Measurements from ENCODE around the gene ADGRV1. TPM values are rescaled to one million over a fixed set of nuclear protein-coding genes. Genes with fewer than 3 reads are reported as not detected.
"Not testable (repeated sequence)": the region's sequence is repeated elsewhere in the genome, so short reads cannot be mapped to it uniquely, and the experiment has no call there.

Gene ADGRV1
- polyA plus RNA-seq, 1 donor from 2014 or later: 3.7 TPM

DNA sequence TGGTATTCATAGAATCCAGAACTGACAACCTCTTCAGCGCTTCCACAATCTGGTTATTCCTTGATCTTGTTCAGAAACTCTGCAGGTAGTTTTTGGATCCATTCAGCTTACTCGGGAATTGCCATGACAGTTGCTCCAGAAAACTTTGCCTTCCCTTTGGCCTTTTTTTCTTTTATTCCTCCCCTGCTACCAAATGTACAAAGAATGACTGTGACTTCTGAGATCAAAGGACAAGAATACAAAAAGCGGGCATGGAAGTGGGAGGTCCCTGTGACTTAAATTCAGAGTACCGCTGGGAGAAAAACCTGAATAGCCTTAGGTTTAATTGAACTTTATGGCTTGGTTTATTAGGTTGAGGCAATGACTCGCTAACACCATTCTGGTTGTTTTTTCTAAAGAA is 59.5 kb downstream of the ADGRV1 start:
- H2AFZ ChIP-seq (ENCODE audit: low read depth, low read length): no peak overlapping the region
- no peaks in the 10 kb centered on the region for H3K9me2 ChIP-seq (ENCODE audit: insufficient read depth, low read length)
- no peaks in the 10 kb centered on the region for H3F3A ChIP-seq (ENCODE audit: insufficient read depth, low read length, poor library complexity, severe bottlenecking)
- no peaks in the 10 kb centered on the region for H3K27me3 ChIP-seq (ENCODE audit: insufficient read depth, low read depth, low read length)
- H3K9me3 ChIP-seq (ENCODE audit: low read length): no peaks in the 10 kb centered on the region
- H3K27ac ChIP-seq (ENCODE audit: low read length): no peak overlapping the region
- H3K4me3 ChIP-seq (ENCODE audit: low read length): no peak overlapping the region
- no peak overlapping the region for H3K4me2 ChIP-seq (ENCODE audit: low read length)
- H3K79me2 ChIP-seq (replicated peaks; ENCODE audit: insufficient read depth, low read length): no peaks in the 10 kb centered on the region
- no peak for TF ChIP-seq EP300 (conservative IDR thresholded peaks at IDR 0.05; ENCODE audit: poor library complexity, severe bottlenecking)
- TF ChIP-seq, protein P1, sequence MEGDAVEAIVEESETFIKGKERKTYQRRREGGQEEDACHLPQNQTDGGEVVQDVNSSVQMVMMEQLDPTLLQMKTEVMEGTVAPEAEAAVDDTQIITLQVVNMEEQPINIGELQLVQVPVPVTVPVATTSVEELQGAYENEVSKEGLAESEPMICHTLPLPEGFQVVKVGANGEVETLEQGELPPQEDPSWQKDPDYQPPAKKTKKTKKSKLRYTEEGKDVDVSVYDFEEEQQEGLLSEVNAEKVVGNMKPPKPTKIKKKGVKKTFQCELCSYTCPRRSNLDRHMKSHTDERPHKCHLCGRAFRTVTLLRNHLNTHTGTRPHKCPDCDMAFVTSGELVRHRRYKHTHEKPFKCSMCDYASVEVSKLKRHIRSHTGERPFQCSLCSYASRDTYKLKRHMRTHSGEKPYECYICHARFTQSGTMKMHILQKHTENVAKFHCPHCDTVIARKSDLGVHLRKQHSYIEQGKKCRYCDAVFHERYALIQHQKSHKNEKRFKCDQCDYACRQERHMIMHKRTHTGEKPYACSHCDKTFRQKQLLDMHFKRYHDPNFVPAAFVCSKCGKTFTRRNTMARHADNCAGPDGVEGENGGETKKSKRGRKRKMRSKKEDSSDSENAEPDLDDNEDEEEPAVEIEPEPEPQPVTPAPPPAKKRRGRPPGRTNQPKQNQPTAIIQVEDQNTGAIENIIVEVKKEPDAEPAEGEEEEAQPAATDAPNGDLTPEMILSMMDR (IDR thresholded peaks at IDR 0.05; ENCODE audit: poor library complexity, severe bottlenecking): no peak
- no peak for TF ChIP-seq POLR2AphosphoS5 (IDR thresholded peaks at IDR 0.05)
- no peak for TF ChIP-seq TAF1 (IDR thresholded peaks at IDR 0.05; ENCODE audit: low read depth)
- no peaks in the 10 kb centered on the region for H3K36me3 ChIP-seq (ENCODE audit: insufficient read depth, low read length)
- H3K9ac ChIP-seq (ENCODE audit: low read length): no peak overlapping the region
- H4K20me1 ChIP-seq (ENCODE audit: insufficient read depth): no peaks in the 10 kb centered on the region

DNA sequence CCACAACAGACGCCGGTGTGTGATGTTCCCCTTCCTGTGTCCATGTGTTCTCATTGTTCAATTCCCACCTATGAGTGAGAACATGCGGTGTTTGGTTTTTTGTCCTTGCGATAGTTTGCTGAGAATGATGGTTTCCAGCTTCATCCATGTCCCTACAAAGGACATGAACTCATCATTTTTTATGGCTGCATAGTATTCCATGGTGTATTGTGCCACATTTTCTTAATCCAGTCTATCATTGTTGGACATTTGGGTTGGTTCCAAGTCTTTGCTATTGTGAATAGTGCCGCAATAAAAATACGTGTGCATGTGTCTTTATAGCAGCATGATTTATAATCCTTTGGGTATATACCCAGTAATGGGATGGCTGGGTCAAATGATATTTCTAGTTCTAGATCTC is 61.2 kb downstream of the ADGRV1 start:
- not testable (repeated sequence) for H3K4me2 ChIP-seq (ENCODE audit: low read length); H3K36me3 ChIP-seq (ENCODE audit: insufficient read depth, low read length); H2AFZ ChIP-seq (ENCODE audit: low read depth, low read length); H3K79me2 ChIP-seq (replicated peaks; ENCODE audit: insufficient read depth, low read length); H3K27me3 ChIP-seq (ENCODE audit: insufficient read depth, low read depth, low read length); H3K9me3 ChIP-seq (ENCODE audit: low read length); H3K4me3 ChIP-seq (ENCODE audit: low read length); H3K9me2 ChIP-seq (ENCODE audit: insufficient read depth, low read length); H3F3A ChIP-seq (ENCODE audit: insufficient read depth, low read length, poor library complexity, severe bottlenecking); H4K20me1 ChIP-seq (ENCODE audit: insufficient read depth); H3K9ac ChIP-seq (ENCODE audit: low read length); H3K27ac ChIP-seq (ENCODE audit: low read length)

DNA sequence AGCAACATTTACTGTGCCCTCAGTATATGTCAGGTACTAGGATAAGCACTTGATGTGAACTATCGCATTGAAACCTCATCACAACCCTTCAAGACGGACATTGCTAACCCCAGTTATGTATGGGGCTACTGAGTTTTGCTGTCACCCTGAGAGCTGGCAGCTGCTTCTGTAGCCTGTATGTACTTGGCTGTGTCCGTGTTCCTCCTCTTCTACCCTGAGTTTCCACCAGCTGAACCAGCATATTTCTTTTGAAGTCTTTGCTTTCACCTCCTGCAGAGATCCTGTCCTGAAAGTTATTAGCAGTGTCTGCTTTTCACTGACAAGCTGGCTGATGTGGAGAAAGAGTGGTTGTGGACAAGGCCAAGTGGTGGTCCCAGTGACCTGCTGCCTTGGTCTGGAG is 63.3 kb downstream of the ADGRV1 start:
- Histone ChIP-seq H4K20me1 (ENCODE audit: insufficient read depth) (no peaks in the 10 kb centered on the region), H3K79me2 (replicated peaks; ENCODE audit: insufficient read depth, low read length) (no peaks in the 10 kb centered on the region), H3K27ac (ENCODE audit: low read length) (no peak overlapping the region), H3K9me2 (ENCODE audit: insufficient read depth, low read length) (no peaks in the 10 kb centered on the region), H2AFZ (ENCODE audit: low read depth, low read length) (no peak overlapping the region), H3K36me3 (ENCODE audit: insufficient read depth, low read length) (no peaks in the 10 kb centered on the region), H3K9me3 (ENCODE audit: low read length) (no peaks in the 10 kb centered on the region), H3K27me3 (ENCODE audit: insufficient read depth, low read depth, low read length) (no peaks in the 10 kb centered on the region), H3K4me2 (ENCODE audit: low read length) (no peak overlapping the region), H3K9ac (ENCODE audit: low read length) (no peak overlapping the region), H3K4me3 (ENCODE audit: low read length) (no peak overlapping the region), H3F3A (ENCODE audit: insufficient read depth, low read length, poor library complexity, severe bottlenecking) (no peaks in the 10 kb centered on the region)
- no peak for TF ChIP-seq POLR2AphosphoS5 (IDR thresholded peaks at IDR 0.05)
- no peak for TF ChIP-seq MXI1 (conservative IDR thresholded peaks at IDR 0.05; ENCODE audit: poor library complexity, severe bottlenecking)
- TF ChIP-seq RAD21 (conservative IDR thresholded peaks at IDR 0.05): no peak
- TF ChIP-seq EP300 (conservative IDR thresholded peaks at IDR 0.05; ENCODE audit: poor library complexity, severe bottlenecking): no peak
- TF ChIP-seq, protein P1 (IDR thresholded peaks at IDR 0.05; ENCODE audit: poor library complexity, severe bottlenecking): no peak
- TF ChIP-seq TAF1 (IDR thresholded peaks at IDR 0.05; ENCODE audit: low read depth): no peak
- no peak for TF ChIP-seq EZH2 (IDR thresholded peaks at IDR 0.05; ENCODE audit: borderline replicate concordance, insufficient read depth, low read length, poor library complexity, severe bottlenecking)
- TF ChIP-seq, protein P2, sequence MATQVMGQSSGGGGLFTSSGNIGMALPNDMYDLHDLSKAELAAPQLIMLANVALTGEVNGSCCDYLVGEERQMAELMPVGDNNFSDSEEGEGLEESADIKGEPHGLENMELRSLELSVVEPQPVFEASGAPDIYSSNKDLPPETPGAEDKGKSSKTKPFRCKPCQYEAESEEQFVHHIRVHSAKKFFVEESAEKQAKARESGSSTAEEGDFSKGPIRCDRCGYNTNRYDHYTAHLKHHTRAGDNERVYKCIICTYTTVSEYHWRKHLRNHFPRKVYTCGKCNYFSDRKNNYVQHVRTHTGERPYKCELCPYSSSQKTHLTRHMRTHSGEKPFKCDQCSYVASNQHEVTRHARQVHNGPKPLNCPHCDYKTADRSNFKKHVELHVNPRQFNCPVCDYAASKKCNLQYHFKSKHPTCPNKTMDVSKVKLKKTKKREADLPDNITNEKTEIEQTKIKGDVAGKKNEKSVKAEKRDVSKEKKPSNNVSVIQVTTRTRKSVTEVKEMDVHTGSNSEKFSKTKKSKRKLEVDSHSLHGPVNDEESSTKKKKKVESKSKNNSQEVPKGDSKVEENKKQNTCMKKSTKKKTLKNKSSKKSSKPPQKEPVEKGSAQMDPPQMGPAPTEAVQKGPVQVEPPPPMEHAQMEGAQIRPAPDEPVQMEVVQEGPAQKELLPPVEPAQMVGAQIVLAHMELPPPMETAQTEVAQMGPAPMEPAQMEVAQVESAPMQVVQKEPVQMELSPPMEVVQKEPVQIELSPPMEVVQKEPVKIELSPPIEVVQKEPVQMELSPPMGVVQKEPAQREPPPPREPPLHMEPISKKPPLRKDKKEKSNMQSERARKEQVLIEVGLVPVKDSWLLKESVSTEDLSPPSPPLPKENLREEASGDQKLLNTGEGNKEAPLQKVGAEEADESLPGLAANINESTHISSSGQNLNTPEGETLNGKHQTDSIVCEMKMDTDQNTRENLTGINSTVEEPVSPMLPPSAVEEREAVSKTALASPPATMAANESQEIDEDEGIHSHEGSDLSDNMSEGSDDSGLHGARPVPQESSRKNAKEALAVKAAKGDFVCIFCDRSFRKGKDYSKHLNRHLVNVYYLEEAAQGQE (IDR thresholded peaks at IDR 0.05; ENCODE audit: borderline replicate concordance): no peak
- no peak for TF ChIP-seq SMC3 (conservative IDR thresholded peaks at IDR 0.05; ENCODE audit: poor library complexity)

All from neural cell (in vitro differentiated cells).